Heart left ventricle (tissue), 16 donors: Measurements from ENCODE around the gene LNP1. TPM values are rescaled to one million over a fixed set of nuclear protein-coding genes. Genes with fewer than 3 reads are reported as not detected.

Experiments used
- ATAC-seq, 4 donors: fragments of 200-7000 bp; cut with Tn5 transposase; one replicate each; pipeline ENCODE4 v1.9.1; 2020 to 2022; ENCODE audit warnings: moderate library complexity in 4 of 4, mild to moderate bottlenecking in 3 of 4, moderate number of reproducible peaks in 1 of 4
- DNase-seq, 5 donors: peaks; one replicate each; pipeline ENCODE4 v3.0.0-alpha.2; 2020
- H3K27ac ChIP-seq, 12 donors: fragments of 200-600 bp; sonication (generic) in 4 of 12; one replicate each; pipeline versions ENCODE4 v1.5.0 to v1.8.0; 2016 to 2022; ENCODE audit warnings: mild to moderate bottlenecking in 2 of 12
- H3K27me3 ChIP-seq, 9 donors: fragments of 200-600 bp; sonication (generic) in 2 of 9; one replicate each; pipeline versions ENCODE4 v1.5.1 to v1.8.0; 2016 to 2022; ENCODE audit warnings: mild to moderate bottlenecking in 3 of 9
- H3K36me3 ChIP-seq, 9 donors: fragments of 200-600 bp; sonication (generic) in 2 of 9; one replicate each; pipeline versions ENCODE4 v1.5.0 to v1.8.0; 2018 to 2022; ENCODE audit warnings: mild to moderate bottlenecking in 2 of 9
- H3K4me1 ChIP-seq, 12 donors: fragments of 200-600 bp; sonication (generic) in 4 of 12; one replicate each; pipeline versions ENCODE4 v1.5.0 to v1.8.0; 2016 to 2022; ENCODE audit warnings: mild to moderate bottlenecking in 3 of 12
- H3K4me3 ChIP-seq, 12 donors: fragments of 200-600 bp; sonication (generic) in 4 of 12; one replicate each; pipeline versions ENCODE4 v1.5.0 to v1.8.0; 2017 to 2022; ENCODE audit warnings: mild to moderate bottlenecking in 9 of 12, moderate library complexity in 4 of 12
- H3K9me3 ChIP-seq, 12 donors: fragments of 200-600 bp; sonication (generic) in 4 of 12; one replicate each; pipeline versions ENCODE4 v1.5.0 to v1.8.0; 2016 to 2022; ENCODE audit warnings: mild to moderate bottlenecking in 1 of 12
- CTCF ChIP-seq, 12 donors: fragments of 200-600 bp; sonication (generic) in 4 of 12; IDR thresholded peaks; one replicate each; pipeline versions ENCODE4 v1.5.0 to v1.8.0; 2018 to 2022; ENCODE audit warnings: antibody characterized with exemption in 12 of 12, mild to moderate bottlenecking in 5 of 12
- POLR2A ChIP-seq, 2 donors: fragments of 450-650 bp; IDR thresholded peaks; one replicate each; pipeline ENCODE4 v1.6.1; 2017; ENCODE audit warnings: antibody characterized with exemption in 2 of 2, mild to moderate bottlenecking in 2 of 2, moderate library complexity in 2 of 2
- WGBS, 4 donors: extraction: QIAGEN DNeasy Blood & Tissue Kit in 2 of 4; methylation state at CpG; one replicate each; pipeline versions ENCODE4 v1.1.5 to v1.1.7; 2013 to 2018; 5-methylcytosine and 5-hydroxymethylcytosine counted together
- intact Hi-C, 10 donors: fragments of 100-400 bp; cut with DNase I; formaldehyde crosslinking; loops; one replicate each; pipeline versions ENCODE4 v1.11.1 to v1.14.2; 2022
- polyA plus RNA-seq, 2 donors: library from polyadenylated mRNA; stranded (reverse); fragments of 200-250 nt; gene quantifications; one replicate each; pipeline ENCODE4 v1.2.3, GENCODE V29; 2013
- total RNA-seq, 9 donors: library from RNA; depleted of rRNA in 2 of 9; stranded (reverse); fragments of >200 nt in 2 of 9; fragmentation: NEBNext Ultra II Directional in 3 of 9; extraction: Animal tissue kit (Norgen Biotek cat#: 25700) in 3 of 9; gene quantifications; one replicate each; pipeline versions ENCODE4 v1.1.0 to v1.2.4, GENCODE V29; 2016 to 2023
- donor health status: ischemic (EF 13 %, LVEDD 7.1; RV severe dilation, severe dysfunction).
- donor health status: healthy with polysubstance abuse.
- donor health status: DM: no; HTN: yes; CAD: no.
- donor health status: DM: no; HTN: no; CAD: no.
- donor health status: ischemic (EF 25% LVEDD 6.9; RV normal size, moderate dysfunction).
- donor health status: ischemic (EF 25% LVEDD 5.7; RV mildly dilated, moderate dysfunction).
- donor health status: healthy.
- donor health status: DM: yes; HTN: yes; CAD: no.
- donor health status: ischemic (EF 35%, LVEDD 5.7; RV mildly dilated, moderate dysfunction).
- donor health status: nonischemic (EF 11% LVEDD 7.7; RV severe dilation, severe dysfunction).
- donor health status: DM: yes; HTN: yes; CAD: no.
- donor health status: PGD.
- donor health status: ischemic (EF 29% LVEDD 5.4; RV normal size, mild dysfunction).
- donor health status: nonischemic (EF 23%, LVEDD 6.1; RV moderate dilation, normal function).

Gene LNP1
- total and polyA plus RNA-seq, 11 donors = 1.4 to 5.9 (median 3.5) TPM

- no peak for TF ChIP-seq CTCF (IDR thresholded peaks at IDR 0.05)
- no peak for TF ChIP-seq POLR2A (IDR thresholded peaks at IDR 0.05)
- intact Hi-C loops = no loop called here
- H3K9me3 ChIP-seq = peaks cover 0 to 12% (median 0%) of the 10 kb centered on the region in 12 donors
- no peak overlapping the region for H3K27ac ChIP-seq
- peaks cover 0 to 7% (median 0%) of the 10 kb centered on the region in 12 donors for H3K4me1 ChIP-seq
- DNase-seq (peak in 1 of 5 donors; percentile 25), ATAC-seq (no peak)
- 80 to 99% (median 93%) methylated on average over 4 of the region's 4 CpGs for WGBS, 4 donors
- no peaks in the 10 kb centered on the region for H3K27me3 ChIP-seq
- H3K36me3 ChIP-seq = no peaks in the 10 kb centered on the region
- no peak overlapping the region for H3K4me3 ChIP-seq
Observed at GRCh38 chr3:100412912-100413590, 11.7 kb downstream of the LNP1 start.

- TF ChIP-seq CTCF (IDR thresholded peaks at IDR 0.05) (no peak), POLR2A (IDR thresholded peaks at IDR 0.05) (no peak)
- Histone ChIP-seq H3K4me1 (peaks cover 0 to 7% (median 0%) of the 10 kb centered on the region in 12 donors), H3K4me3 (no peak overlapping the region), H3K36me3 (no peaks in the 10 kb centered on the region), H3K27ac (no peak overlapping the region), H3K27me3 (no peaks in the 10 kb centered on the region), H3K9me3 (peaks cover 0 to 9% (median 0%) of the 10 kb centered on the region in 12 donors)
- 89 to 98% (median 92%) methylated on average over 2 of the region's 2 CpGs for WGBS, 4 donors
- intact Hi-C loops = no loop called here
- DNase-seq (no peak), ATAC-seq (no peak)
Observed at GRCh38 chr3:100413613-100414012, 12.3 kb downstream of the LNP1 start.

- Histone ChIP-seq H3K4me1 (peaks cover 0 to 7% (median 0%) of the 10 kb centered on the region in 12 donors), H3K4me3 (no peak overlapping the region), H3K27me3 (no peaks in the 10 kb centered on the region), H3K36me3 (no peaks in the 10 kb centered on the region), H3K27ac (no peak overlapping the region), H3K9me3 (peaks cover 0 to 8% (median 0%) of the 10 kb centered on the region in 12 donors)
- no peak for TF ChIP-seq POLR2A (IDR thresholded peaks at IDR 0.05)
- no peak for TF ChIP-seq CTCF (IDR thresholded peaks at IDR 0.05)
- ATAC-seq (no peak), DNase-seq (no peak)
- intact Hi-C loops = no loop called here
Observed at GRCh38 chr3:100416176-100416575, 14.8 kb downstream of the LNP1 start.

- ATAC-seq = no peak
- no peaks in the 10 kb centered on the region for H3K36me3 ChIP-seq
Observed at GRCh38 chr3:100416863-100417262, 15.5 kb downstream of the LNP1 start.

More at GRCh38 chr3:100416863-100417262, 15.5 kb downstream of the LNP1 start:
- Histone ChIP-seq H3K9me3 (peaks cover 0 to 1% (median 0%) of the 10 kb centered on the region in 12 donors), H3K4me1 (peaks cover 0 to 7% (median 0%) of the 10 kb centered on the region in 12 donors), H3K27me3 (no peaks in the 10 kb centered on the region), H3K27ac (no peak overlapping the region), H3K4me3 (no peak overlapping the region)
- WGBS, 4 donors = 64 to 76% (median 69%) methylated on average over 1 of the region's 1 CpG
- TF ChIP-seq CTCF (IDR thresholded peaks at IDR 0.05) (no peak), POLR2A (IDR thresholded peaks at IDR 0.05) (no peak)
- intact Hi-C loops = no loop called here
- no peak for DNase-seq
